ENCODE data around the gene RFX1. TPM values are rescaled to one million over a fixed set of nuclear protein-coding genes. Genes with fewer than 3 reads are reported as not detected.

The RFX1 gene
- total RNA-seq, 1 donor from 2014 or later: 7.0 TPM

GRCh38 chr19:14005349-14006084 is 603 bp downstream of the RFX1 start:
- no peaks in the 10 kb centered on the region for H3K27me3 ChIP-seq (ENCODE audit: control insufficient read depth, insufficient read depth, low read length)
- peak overlapping the region; percentile 85 for H3K4me3 ChIP-seq (ENCODE audit: low read depth, low read length)
- H3K36me3 ChIP-seq (ENCODE audit: control insufficient read depth, insufficient read depth, low read length): no peaks in the 10 kb centered on the region
- DNase-seq (ENCODE audit: low read depth): no peak
- TF ChIP-seq CTCF (IDR thresholded peaks at IDR 0.05; ENCODE audit: insufficient read depth, low read length, poor library complexity, severe bottlenecking): no peak

- Histone ChIP-seq H3K36me3 (ENCODE audit: control insufficient read depth, insufficient read depth, low read length) (no peaks in the 10 kb centered on the region), H3K27me3 (ENCODE audit: control insufficient read depth, insufficient read depth, low read length) (no peaks in the 10 kb centered on the region), H3K4me3 (ENCODE audit: low read depth, low read length) (no peak overlapping the region)
- TF ChIP-seq CTCF (IDR thresholded peaks at IDR 0.05; ENCODE audit: insufficient read depth, low read length, poor library complexity, severe bottlenecking): no peak
- DNase-seq (ENCODE audit: low read depth): no peak
Measured at GRCh38 chr19:14004619-14005348, 1.3 kb downstream of the RFX1 start.

- Histone ChIP-seq H3K36me3 (ENCODE audit: control insufficient read depth, insufficient read depth, low read length) (no peaks in the 10 kb centered on the region), H3K4me3 (ENCODE audit: low read depth, low read length) (no peak overlapping the region), H3K27me3 (ENCODE audit: control insufficient read depth, insufficient read depth, low read length) (no peaks in the 10 kb centered on the region)
- DNase-seq (ENCODE audit: low read depth): no peak
- no peak for TF ChIP-seq CTCF (IDR thresholded peaks at IDR 0.05; ENCODE audit: insufficient read depth, low read length, poor library complexity, severe bottlenecking)
Measured at GRCh38 chr19:14003251-14004055, 2.7 kb downstream of the RFX1 start.

- Histone ChIP-seq H3K27me3 (ENCODE audit: control insufficient read depth, insufficient read depth, low read length) (no peaks in the 10 kb centered on the region), H3K4me3 (ENCODE audit: low read depth, low read length) (no peak overlapping the region), H3K36me3 (ENCODE audit: control insufficient read depth, insufficient read depth, low read length) (no peaks in the 10 kb centered on the region)
- TF ChIP-seq CTCF (IDR thresholded peaks at IDR 0.05; ENCODE audit: insufficient read depth, low read length, poor library complexity, severe bottlenecking): no peak
- DNase-seq (ENCODE audit: low read depth): no peak
Measured at GRCh38 chr19:14002571-14003250, 3.4 kb downstream of the RFX1 start.

- TF ChIP-seq CTCF (IDR thresholded peaks at IDR 0.05; ENCODE audit: insufficient read depth, low read length, poor library complexity, severe bottlenecking): no peak
- no peaks in the 10 kb centered on the region for H3K36me3 ChIP-seq (ENCODE audit: control insufficient read depth, insufficient read depth, low read length)
- no peaks in the 10 kb centered on the region for H3K27me3 ChIP-seq (ENCODE audit: control insufficient read depth, insufficient read depth, low read length)
- H3K4me3 ChIP-seq (ENCODE audit: low read depth, low read length): no peak overlapping the region
- DNase-seq (ENCODE audit: low read depth): no peak
Measured at GRCh38 chr19:14000691-14001375, 5.3 kb downstream of the RFX1 start.

Data from kidney epithelial cell (primary cell).